OCI-LY3 (cell line): ENCODE measurements around the gene SNUPN.
"Not testable (repeated sequence)": the region's sequence is repeated elsewhere in the genome, so short reads cannot be mapped to it uniquely, and the experiment has no call there.

Source experiments
- H2AFZ ChIP-seq: fragments of 200-600, 300-600 bp; shearing (Covaris generic); 2 replicates; pipeline ENCODE4 v1.6.0; 2014; ENCODE audit warnings: antibody characterized with exemption, low read depth, low read length
- H3K27ac ChIP-seq: fragments of 200-600, 300-600 bp; sonication (generic); 2 replicates; pipeline ENCODE4 v1.5.1; 2014; ENCODE audit warnings: mild to moderate bottlenecking, low read length, moderate library complexity, mixed read lengths
- H3K27me3 ChIP-seq: fragments of 200-600, 300-600 bp; sonication (generic); 2 replicates; pipeline ENCODE4 v1.6.1; 2014; ENCODE audit warnings: low read depth, low read length, mixed read lengths
- H3K36me3 ChIP-seq: fragments of 200-600, 300-600 bp; sonication (generic); replicated peaks from 2 replicates; pipeline ENCODE3; 2014; ENCODE audit warnings: low read depth, low read length, mixed read lengths
- H3K4me1 ChIP-seq: fragments of 300-600, 200-600 bp; sonication (generic); 2 replicates; pipeline ENCODE4 v1.6.1; 2014; ENCODE audit warnings: low read length, mixed read lengths
- H3K4me2 ChIP-seq: fragments of 200-600, 300-600 bp; sonication (generic); 2 replicates; pipeline ENCODE4 v1.6.1; 2014; ENCODE audit warnings: low read length, mixed read lengths
- H3K4me3 ChIP-seq: fragments of 300-600, 200-600 bp; sonication (generic); 2 replicates; pipeline ENCODE4 v1.5.1; 2014; ENCODE audit warnings: antibody characterized with exemption, mild to moderate bottlenecking, low read length, moderate library complexity
- H3K79me2 ChIP-seq: fragments of 300-600, 200-600 bp; shearing (Covaris generic); 2 replicates; pipeline ENCODE4 v1.6.1; 2014; ENCODE audit warnings: mild to moderate bottlenecking, low read length, mixed read lengths
- H3K9ac ChIP-seq: fragments of 300-600, 200-600 bp; shearing (Covaris generic); 2 replicates; pipeline ENCODE4 v1.6.0; 2014; ENCODE audit warnings: mild to moderate bottlenecking, low read length, moderate library complexity
- H3K9me3 ChIP-seq: fragments of 200-600, 300-600 bp; shearing (Covaris generic); 2 replicates; pipeline ENCODE4 v1.6.1; 2014; ENCODE audit warnings: low read length, mixed read lengths; ENCODE audit not compliant: insufficient read depth
- H4K20me1 ChIP-seq: fragments of 200-600, 300-600 bp; sonication (generic); 2 replicates; pipeline ENCODE4 v1.6.1; 2016; ENCODE audit warnings: low read length, mixed read lengths; ENCODE audit not compliant: insufficient read depth
- EZH2phosphoT487 ChIP-seq: fragments of 200-600 bp; shearing (Covaris generic); IDR thresholded peaks from 2 replicates; pipeline ENCODE4 v1.6.1; 2018; ENCODE audit warnings: antibody characterized with exemption, mixed run types, low read depth
- TF ChIP-seq, protein P1 (sequence below): fragments of 200-600, 300-600 bp; sonication (generic); IDR thresholded peaks from 2 replicates; pipeline ENCODE4 v1.5.1; 2014; ENCODE audit warnings: antibody characterized with exemption, low read length, low read depth

SNUPN gene

DNA sequence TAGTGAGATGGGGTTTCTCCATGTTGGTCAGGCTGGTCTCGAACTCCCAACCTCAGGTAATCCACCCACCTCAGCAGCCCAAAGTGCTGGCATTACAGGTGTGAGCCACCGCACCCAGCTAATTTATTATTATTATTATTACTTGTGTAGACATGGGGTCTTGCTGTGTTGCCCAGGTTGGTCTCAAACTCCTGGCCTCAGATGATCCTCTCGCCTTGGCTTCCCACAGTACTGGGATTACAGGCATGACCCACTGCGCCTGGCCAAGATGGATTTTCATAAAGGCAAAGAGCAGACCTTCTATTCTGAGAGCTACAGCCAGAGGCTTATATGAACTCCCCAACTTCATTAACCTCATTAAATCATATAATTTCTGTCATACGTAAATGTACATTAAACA is 63.6 kb downstream of the SNUPN start:
- Histone ChIP-seq H4K20me1 (0 out of 2 replicates have a peak, but pooled peaks cover 6% of the 10 kb centered on the region), H3K4me1 (no peaks in the 10 kb centered on the region), H3K4me2 (no peak overlapping the region), H3K4me3 (no peak overlapping the region), H3K79me2 (peaks cover 16% of the 10 kb centered on the region), H3K9ac (no peak overlapping the region), H3K27ac (no peak overlapping the region), H3K9me3 (no peaks in the 10 kb centered on the region), H3K27me3 (no peaks in the 10 kb centered on the region), H2AFZ (no peak overlapping the region), H3K36me3 (no peaks in the 10 kb centered on the region)
- TF ChIP-seq, protein P1, sequence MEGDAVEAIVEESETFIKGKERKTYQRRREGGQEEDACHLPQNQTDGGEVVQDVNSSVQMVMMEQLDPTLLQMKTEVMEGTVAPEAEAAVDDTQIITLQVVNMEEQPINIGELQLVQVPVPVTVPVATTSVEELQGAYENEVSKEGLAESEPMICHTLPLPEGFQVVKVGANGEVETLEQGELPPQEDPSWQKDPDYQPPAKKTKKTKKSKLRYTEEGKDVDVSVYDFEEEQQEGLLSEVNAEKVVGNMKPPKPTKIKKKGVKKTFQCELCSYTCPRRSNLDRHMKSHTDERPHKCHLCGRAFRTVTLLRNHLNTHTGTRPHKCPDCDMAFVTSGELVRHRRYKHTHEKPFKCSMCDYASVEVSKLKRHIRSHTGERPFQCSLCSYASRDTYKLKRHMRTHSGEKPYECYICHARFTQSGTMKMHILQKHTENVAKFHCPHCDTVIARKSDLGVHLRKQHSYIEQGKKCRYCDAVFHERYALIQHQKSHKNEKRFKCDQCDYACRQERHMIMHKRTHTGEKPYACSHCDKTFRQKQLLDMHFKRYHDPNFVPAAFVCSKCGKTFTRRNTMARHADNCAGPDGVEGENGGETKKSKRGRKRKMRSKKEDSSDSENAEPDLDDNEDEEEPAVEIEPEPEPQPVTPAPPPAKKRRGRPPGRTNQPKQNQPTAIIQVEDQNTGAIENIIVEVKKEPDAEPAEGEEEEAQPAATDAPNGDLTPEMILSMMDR, result no peak
- no peak for TF ChIP-seq EZH2phosphoT487

DNA sequence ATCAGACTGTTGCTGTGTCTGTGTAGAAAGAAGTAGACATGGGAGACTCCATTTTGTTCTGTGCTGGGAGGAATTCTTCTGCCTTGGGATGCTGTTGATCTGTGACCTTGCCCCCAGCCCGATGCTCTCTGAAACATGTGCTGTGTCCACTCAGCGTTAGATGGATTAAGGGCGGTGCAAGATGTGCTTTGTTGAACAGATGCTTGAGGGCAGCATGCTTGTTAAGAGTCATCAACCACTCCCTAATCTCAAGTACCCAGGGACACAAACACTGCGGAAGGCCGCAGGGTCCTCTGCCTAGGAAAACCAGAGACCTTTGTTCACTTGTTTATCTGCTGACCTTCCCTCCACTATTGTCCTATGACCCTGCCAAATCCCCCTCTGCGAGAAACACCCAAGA is 66.2 kb downstream of the SNUPN start:
- H3K9ac ChIP-seq, H3K4me3 ChIP-seq, H3K36me3 ChIP-seq, H3K27me3 ChIP-seq, H3K4me1 ChIP-seq, H4K20me1 ChIP-seq, H3K27ac ChIP-seq, H2AFZ ChIP-seq, H3K4me2 ChIP-seq, H3K9me3 ChIP-seq: not testable (repeated sequence)
- peaks cover 11% of the 10 kb centered on the region; the same call in 1 of the 2 replicates for H3K79me2 ChIP-seq

DNA sequence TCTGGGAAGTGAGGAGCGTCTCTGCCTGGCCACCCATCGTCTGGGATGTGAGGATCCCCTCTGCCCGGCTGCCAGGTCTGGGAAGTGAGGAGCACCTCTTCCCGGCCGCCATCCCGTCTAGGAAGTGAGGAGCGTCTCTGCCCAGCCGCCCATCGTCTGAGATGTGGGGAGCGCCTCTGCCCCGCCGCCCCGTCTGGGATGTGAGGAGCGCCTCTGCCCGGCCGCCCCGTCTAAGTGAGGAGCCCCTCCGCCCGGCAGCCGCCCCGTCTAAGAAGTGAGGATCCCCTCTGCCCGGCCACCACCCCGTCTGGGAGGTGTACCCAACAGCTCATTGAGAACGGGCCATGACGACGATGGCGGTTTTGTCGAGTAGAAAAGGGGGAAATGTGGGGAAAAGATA is 66.6 kb downstream of the SNUPN start:
- not testable (repeated sequence) for H3K9ac ChIP-seq, H3K4me3 ChIP-seq, H3K9me3 ChIP-seq, H3K4me2 ChIP-seq, H4K20me1 ChIP-seq, H3K36me3 ChIP-seq, H3K4me1 ChIP-seq, H3K27ac ChIP-seq, H2AFZ ChIP-seq, H3K27me3 ChIP-seq
- peaks cover 10% of the 10 kb centered on the region; the same call in 1 of the 2 replicates for H3K79me2 ChIP-seq

DNA sequence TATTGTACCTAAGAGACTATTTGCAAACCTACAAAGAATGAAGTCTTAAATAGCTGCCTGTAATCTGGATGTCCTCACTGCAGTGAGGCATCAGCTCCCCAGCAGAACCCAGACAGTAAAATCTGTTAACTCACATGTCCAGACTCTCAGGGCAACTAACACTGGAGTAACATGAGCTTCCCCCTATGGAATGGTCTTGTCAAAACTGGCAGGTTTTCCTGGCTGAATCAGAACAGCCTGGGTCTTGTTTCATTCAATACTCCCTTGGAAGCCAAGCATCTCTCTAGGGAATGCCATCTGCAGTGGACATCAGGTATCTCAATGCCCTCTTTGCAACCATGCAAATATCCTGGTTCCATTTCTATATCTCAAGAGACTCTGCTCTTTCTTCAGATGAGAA is 70.8 kb downstream of the SNUPN start:
- Histone ChIP-seq H3K4me3 (no peak overlapping the region), H3K9me3 (no peaks in the 10 kb centered on the region), H3K79me2 (peaks cover 15% of the 10 kb centered on the region; the same call in 1 of the 2 replicates), H3K4me2 (no peak overlapping the region), H3K27ac (no peak overlapping the region), H2AFZ (no peak overlapping the region), H3K9ac (no peak overlapping the region), H3K36me3 (no peaks in the 10 kb centered on the region), H4K20me1 (peaks cover 6% of the 10 kb centered on the region; the same call in 1 of the 2 replicates), H3K27me3 (no peaks in the 10 kb centered on the region), H3K4me1 (no peaks in the 10 kb centered on the region)
- TF ChIP-seq, protein P1, result no peak
- no peak for TF ChIP-seq EZH2phosphoT487

DNA sequence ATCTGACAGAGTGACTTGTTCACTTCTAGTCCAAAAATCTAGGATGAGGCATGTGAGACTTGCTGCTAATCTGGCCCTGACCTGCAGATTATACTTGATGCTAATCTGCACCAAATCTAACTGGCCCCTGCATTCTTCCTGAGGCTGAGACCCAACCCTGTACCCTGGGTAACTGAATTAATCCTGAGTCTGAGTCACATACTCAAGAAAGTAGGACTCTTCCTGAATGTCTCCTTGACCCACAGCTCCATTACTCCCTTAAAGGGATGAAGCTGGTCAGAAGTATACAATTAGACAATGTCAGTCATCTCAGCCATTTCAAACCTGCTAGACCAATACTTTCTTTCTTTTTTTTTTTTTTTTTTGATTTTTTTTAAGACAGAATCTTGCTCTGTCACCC is 71.9 kb downstream of the SNUPN start:
- Histone ChIP-seq H4K20me1 (peaks cover 6% of the 10 kb centered on the region; the same call in 1 of the 2 replicates), H3K9ac (no peak overlapping the region), H3K27me3 (no peaks in the 10 kb centered on the region), H3K4me2 (no peak overlapping the region), H3K4me1 (no peaks in the 10 kb centered on the region), H2AFZ (no peak overlapping the region), H3K79me2 (peaks cover 19% of the 10 kb centered on the region; the same call in 1 of the 2 replicates), H3K4me3 (no peak overlapping the region), H3K27ac (no peak overlapping the region), H3K9me3 (no peaks in the 10 kb centered on the region), H3K36me3 (peaks cover 2% of the 10 kb centered on the region)
- TF ChIP-seq, protein P1, result no peak
- no peak for TF ChIP-seq EZH2phosphoT487
